ENCODE measurements around the gene G6PC3.

Gene G6PC3

GRCh38 chr17:44066204-44066930 lies 4.2 kb upstream of the G6PC3 start, which contains the start of gene LSM12 (continued):
- peak; percentile 52; the same call in 1 of the 2 replicates for TF ChIP-seq ZBTB11 (tag by site-specific recombination; conservative IDR thresholded peaks at IDR 0.05; ENCODE audit: low read depth)
- TF ChIP-seq, protein P1, sequence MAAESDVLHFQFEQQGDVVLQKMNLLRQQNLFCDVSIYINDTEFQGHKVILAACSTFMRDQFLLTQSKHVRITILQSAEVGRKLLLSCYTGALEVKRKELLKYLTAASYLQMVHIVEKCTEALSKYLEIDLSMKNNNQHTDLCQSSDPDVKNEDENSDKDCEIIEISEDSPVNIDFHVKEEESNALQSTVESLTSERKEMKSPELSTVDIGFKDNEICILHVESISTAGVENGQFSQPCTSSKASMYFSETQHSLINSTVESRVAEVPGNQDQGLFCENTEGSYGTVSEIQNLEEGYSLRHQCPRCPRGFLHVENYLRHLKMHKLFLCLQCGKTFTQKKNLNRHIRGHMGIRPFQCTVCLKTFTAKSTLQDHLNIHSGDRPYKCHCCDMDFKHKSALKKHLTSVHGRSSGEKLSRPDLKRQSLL (tag by site-specific recombination; IDR thresholded peaks at IDR 0.05): 0 out of 2 replicates have a peak, but pooled peaks have one; percentile 3
- TF ChIP-seq KLF8 (tag by site-specific recombination; IDR thresholded peaks at IDR 0.05): 0 out of 2 replicates have a peak, but pooled peaks have one; percentile 41
- no peak; the same call in 1 of the 2 replicates for TF ChIP-seq PRDM4 (tag by site-specific recombination; IDR thresholded peaks at IDR 0.05)
- no peak for TF ChIP-seq ZNF433 (tag by site-specific recombination; IDR thresholded peaks at IDR 0.05; ENCODE audit: low read depth)
- TF ChIP-seq EGR2 (tag by site-specific recombination; IDR thresholded peaks at IDR 0.05; ENCODE audit: low read depth): peak; percentile 1; the same call in 1 of the 2 replicates
- peak; percentile 64 for TF ChIP-seq ZXDB (tag by site-specific recombination; IDR thresholded peaks at IDR 0.05)
- no peak for TF ChIP-seq ZFP69B (tag by site-specific recombination; IDR thresholded peaks at IDR 0.05)
- TF ChIP-seq KLF10 (tag by site-specific recombination; IDR thresholded peaks at IDR 0.05): peak; percentile 75
- no peak for TF ChIP-seq ZNF280C (tag by site-specific recombination; IDR thresholded peaks at IDR 0.05)
- 0 out of 2 replicates have a peak, but pooled peaks have one; percentile 55 for TF ChIP-seq ZNF324 (tag by site-specific recombination; IDR thresholded peaks at IDR 0.05)
- TF ChIP-seq ZNF785 (tag by site-specific recombination; IDR thresholded peaks at IDR 0.05): 0 out of 2 replicates have a peak, but pooled peaks have one; percentile 33
- TF ChIP-seq ZNF660 (tag by site-specific recombination; IDR thresholded peaks at IDR 0.05): peak; percentile 73; the same call in 1 of the 2 replicates
- peak; percentile 70 for TF ChIP-seq ZNF610 (tag by site-specific recombination; IDR thresholded peaks at IDR 0.05; ENCODE audit: borderline replicate concordance)
- no peak for TF ChIP-seq KLF7 (tag by site-specific recombination; IDR thresholded peaks at IDR 0.05; ENCODE audit: borderline replicate concordance)
- peak; percentile 96 for TF ChIP-seq ZNF335 (tag by site-specific recombination; conservative IDR thresholded peaks at IDR 0.05)
- TF ChIP-seq, protein P2, sequence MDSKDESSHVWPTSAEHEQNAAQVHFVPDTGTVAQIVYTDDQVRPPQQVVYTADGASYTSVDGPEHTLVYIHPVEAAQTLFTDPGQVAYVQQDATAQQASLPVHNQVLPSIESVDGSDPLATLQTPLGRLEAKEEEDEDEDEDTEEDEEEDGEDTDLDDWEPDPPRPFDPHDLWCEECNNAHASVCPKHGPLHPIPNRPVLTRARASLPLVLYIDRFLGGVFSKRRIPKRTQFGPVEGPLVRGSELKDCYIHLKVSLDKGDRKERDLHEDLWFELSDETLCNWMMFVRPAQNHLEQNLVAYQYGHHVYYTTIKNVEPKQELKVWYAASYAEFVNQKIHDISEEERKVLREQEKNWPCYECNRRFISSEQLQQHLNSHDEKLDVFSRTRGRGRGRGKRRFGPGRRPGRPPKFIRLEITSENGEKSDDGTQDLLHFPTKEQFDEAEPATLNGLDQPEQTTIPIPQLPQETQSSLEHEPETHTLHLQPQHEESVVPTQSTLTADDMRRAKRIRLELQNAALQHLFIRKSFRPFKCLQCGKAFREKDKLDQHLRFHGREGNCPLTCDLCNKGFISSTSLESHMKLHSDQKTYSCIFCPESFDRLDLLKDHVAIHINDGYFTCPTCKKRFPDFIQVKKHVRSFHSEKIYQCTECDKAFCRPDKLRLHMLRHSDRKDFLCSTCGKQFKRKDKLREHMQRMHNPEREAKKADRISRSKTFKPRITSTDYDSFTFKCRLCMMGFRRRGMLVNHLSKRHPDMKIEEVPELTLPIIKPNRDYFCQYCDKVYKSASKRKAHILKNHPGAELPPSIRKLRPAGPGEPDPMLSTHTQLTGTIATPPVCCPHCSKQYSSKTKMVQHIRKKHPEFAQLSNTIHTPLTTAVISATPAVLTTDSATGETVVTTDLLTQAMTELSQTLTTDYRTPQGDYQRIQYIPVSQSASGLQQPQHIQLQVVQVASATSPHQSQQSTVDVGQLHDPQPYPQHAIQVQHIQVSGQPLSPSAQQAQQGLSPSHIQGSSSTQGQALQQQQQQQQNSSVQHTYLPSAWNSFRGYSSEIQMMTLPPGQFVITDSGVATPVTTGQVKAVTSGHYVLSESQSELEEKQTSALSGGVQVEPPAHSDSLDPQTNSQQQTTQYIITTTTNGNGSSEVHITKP (tag by site-specific recombination; IDR thresholded peaks at IDR 0.05): peak; percentile 92
- TF ChIP-seq ZSCAN30 (tag by site-specific recombination; IDR thresholded peaks at IDR 0.05): peak; percentile 86
- peak; percentile 15; the same call in 1 of the 2 replicates for TF ChIP-seq ZIC2 (tag by site-specific recombination; IDR thresholded peaks at IDR 0.05)
- peak; percentile 89 for TF ChIP-seq PATZ1 (tag by site-specific recombination; IDR thresholded peaks at IDR 0.05)
- TF ChIP-seq ZNF843 (tag by site-specific recombination; IDR thresholded peaks at IDR 0.05): peak; percentile 25; the same call in 1 of the 2 replicates
